COLO668 (cell line): ENCODE measurements around the gene IKZF4.
A peak's percentile ranks its signal among the peaks of the same experiment; 100 is the strongest.
"Not testable (repeated sequence)": the region's sequence is repeated elsewhere in the genome, so short reads cannot be mapped to it uniquely, and the experiment has no call there.

Source experiments
- DNase-seq: peaks from one replicate; lab custom pipeline; 2025; ENCODE audit not compliant: unreplicated experiment; lab: John Stamatoyannopoulos, UW

IKZF4 gene

DNA sequence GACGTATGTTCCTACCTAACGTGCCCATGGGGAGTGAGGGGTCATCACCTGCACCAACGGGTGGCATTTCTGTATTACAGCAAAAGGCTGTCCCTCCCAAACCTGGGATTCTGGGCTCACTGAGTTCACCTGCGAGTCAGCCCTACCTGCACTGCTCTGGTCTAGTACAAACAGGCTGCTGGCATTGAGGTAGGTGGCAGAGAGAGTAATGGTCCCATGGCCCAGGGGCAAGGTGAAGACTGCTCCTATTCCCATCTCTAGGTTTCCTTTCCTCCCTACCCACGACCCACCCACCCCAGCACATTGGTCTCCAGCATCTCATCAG is 23.3 kb upstream of the IKZF4 start:
- no peak for DNase-seq

DNA sequence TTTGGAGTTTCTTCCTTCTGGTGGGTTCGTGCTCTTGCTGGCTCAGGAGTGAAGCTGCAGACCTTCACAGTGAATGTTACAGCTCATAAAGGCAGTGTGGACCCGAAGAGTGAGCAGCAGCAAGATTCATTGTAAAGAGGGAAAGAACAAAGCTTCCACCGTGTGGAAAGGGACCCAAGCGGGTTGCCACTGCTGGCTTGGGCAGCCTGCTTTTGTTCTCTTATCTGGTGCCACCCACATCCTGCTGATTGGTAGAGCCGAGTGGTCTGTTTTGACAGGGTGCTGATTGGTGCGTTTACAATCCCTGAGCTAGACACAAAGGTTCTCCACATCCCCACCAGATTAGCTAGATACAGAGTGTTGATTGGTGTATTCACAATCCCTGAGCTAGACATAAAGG is 21.3 kb upstream of the IKZF4 start:
- not testable (repeated sequence) for DNase-seq

DNA sequence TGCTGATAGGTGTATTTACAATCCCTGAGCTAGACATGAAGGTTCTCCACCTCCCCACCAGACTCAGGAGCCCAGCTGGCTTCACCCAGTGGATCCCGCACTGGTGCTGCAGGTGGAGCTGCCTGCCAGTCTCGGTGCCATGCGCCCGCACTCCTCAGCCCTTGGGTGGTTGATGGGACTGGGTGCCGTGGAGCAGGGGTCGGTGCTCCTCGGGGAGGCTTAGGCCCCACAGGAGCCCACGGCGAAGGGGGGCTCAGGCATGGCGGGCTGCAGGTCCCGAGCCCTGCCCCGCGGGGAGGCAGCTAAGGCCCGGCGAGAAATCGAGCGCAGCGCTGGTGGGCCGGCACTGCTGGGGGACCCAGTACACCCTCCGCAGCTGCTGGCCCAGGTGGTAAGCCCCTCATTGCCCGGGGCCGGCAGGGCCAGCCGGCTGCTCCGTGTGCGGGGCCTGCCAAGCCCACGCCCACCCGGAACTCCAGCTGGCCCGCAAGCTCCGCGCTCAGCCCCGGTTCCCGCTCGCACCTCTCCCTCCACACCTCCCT is 20.8 kb upstream of the IKZF4 start:
- DNase-seq: not testable (repeated sequence)

DNA sequence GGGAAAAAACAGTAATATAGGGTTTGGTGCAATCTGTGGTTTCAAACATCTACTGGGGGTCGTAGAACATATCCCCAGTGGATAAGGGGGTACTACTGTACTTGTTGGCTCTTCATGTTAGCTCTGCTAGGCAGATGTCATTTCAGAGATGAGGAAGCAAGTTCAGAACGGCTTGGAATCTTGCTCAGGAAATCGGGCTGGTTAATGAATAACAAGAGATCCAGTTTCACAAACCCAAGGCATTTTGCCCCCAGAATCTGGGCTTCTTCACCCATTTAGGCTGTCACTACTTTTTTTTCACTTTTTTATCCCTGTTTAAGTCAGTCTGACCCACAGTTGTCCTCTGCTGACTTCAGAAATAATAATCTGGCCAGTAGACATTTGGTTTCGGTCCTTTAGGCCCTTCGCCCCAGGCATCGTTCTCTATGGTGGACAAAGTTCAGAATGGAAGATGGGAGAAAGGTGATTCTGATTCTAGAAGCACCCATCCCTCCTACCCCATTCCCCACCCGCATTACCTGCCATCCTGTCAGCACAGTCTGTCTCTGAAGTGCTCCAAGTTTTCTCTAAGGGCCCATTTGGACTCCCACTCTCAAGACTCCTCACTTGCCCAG is 19.2 kb upstream of the IKZF4 start:
- no peak for DNase-seq

DNA sequence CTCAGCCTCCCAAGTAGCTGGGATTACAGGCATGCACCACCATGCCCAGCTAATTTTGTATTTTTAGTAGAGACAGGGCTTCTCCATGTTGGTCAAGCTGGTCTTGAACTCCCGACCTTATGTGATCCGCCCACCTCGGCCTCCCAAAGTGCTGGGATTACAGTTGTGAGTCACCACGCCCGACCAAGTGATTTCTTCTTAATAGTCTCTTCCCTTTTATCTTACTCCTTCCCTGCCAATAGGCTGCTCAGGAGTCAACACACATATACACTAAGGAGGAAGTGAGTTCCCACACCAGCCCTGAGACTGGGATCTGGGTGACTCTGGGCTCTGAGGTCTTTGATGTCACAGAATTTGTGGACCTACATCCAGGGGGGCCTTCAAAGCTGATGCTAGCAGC is 17.5 kb upstream of the IKZF4 start:
- DNase-seq: not testable (repeated sequence)

DNA sequence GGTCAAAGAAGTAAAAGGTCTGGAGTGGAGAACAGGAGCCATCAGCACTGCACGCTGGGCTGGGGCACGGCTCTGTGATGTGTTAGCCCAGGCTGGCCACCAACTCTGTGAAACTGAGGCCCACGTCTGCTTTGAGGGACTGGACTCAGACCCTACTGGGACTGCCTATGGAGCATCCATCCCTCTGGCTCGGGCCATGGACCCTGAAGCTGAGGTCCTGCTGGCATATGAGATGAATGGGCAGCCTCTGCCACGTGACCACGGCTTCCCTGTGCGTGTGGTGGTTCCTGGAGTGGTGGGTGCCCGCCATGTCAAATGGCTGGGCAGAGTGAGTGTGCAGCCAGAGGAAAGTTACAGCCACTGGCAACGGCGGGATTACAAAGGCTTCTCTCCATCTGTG is 16.6 kb upstream of the IKZF4 start:
- no peak for DNase-seq

DNA sequence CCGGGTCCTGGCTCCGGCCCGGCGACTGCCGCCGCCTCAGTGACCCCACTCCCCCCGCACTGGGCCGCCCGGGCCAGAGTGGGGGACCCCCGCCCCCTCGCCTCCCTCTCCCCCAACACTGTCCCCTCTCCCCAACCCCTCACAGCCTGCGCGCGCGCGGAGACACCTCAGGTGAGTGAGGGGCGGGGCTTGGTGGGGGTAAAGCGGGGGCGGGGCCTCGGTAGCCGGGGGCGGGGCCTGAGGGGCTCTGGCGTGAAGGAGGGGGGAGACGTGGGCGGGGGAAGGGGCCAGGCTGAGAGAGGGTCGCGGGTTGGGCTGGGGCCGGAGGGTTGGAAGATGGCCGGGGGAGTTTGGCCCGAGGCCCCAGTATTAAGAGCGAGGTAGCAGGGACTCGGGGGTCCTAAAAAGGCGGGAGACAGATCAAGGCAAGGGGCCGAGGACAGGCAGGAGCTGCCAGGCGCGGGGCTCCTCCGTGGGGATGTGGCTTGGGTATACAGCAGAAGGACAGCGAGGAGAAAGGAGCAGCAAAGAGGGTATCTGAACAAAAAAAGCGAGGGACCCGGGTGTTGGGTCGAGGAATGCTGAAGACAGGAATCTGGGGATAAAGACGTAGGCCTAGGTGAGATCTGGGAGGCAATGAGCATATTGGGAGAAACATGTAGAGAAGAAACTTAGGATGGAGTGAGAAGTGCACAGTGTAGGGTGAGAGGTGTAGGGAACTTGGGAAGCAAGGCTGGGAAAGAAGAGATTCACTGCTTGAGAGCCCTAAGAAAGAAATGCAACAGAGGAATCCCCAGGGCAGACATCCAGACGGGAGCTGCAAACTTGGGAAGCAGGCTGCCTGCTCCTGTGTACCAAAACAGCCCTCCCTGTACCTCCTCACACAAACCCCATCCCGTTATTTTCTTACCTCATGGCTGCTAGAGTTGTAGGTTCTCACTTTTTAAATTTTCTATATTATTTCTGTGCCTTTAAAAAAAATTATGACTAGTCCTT is 13.0 kb upstream of the IKZF4 start:
- DNase-seq: peak; percentile 63

DNA sequence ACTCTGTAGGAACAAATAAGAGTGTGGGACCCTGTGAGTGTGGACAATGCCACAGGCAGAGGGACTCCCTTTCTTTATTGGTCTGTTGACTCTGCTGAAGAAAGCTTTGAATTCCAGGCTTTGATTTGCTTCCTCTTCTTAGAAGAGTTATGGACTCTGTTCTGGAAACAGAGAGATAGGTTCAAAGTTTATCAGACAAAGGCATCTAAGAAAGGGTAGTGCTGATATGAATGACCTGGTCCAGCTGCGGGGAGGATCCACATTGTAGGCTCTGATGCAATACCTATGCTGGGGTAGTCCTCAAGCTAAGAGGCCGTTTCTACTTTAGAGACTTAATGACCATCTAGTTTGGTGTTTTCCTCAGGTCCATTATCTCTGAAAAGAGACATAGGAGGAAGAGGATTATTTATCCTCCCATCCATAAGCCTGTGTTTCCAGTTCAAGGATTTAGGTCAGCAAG is 10.7 kb upstream of the IKZF4 start:
- DNase-seq: no peak

DNA sequence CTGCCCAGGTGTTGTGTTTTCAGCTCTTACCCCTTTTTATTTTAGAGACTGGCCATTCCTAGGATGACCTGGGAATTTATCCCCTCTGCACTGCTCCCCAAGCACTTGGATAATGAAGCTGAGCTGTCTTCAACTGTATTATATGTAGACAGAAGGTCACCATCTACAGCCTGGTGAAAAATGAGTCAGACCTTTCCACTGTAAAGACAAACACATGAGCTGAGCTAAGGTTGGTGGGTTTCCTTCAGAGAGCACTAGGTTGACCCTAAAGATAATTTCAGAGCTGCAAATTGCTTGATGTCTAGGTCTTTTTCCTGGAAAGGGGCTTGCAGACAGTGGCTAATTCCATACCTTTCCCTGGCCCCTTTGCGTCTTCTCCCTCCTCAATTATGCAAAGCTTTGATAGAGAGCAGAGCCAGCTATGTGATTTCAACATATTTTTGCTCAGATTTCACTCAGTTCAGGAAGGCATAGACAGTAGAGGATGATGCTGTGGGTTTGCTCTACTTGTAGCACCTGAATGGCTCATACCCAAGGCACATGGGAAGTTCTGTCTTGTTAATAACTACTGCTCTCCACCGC is 9.2 kb upstream of the IKZF4 start:
- DNase-seq: no peak

DNA sequence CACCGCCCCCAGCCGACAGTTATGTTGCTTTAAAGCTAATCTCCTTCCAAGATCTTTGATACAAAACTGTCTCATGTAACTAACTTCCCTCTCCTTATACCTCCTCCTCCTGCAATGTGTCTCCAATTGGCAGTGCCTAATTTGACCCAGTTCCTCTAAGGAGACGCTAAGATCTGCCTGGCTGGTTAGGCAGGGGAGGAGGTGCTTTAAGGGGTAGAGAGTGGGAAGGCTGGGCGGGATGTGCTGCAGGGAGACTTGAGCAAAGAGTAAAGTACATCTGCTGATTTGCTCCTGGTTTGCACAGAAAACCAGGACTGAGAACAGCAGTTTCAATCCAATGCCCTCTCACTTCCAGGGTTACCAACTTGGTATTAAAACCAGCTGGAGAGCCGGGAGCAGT is 7.4 kb upstream of the IKZF4 start:
- no peak for DNase-seq

DNA sequence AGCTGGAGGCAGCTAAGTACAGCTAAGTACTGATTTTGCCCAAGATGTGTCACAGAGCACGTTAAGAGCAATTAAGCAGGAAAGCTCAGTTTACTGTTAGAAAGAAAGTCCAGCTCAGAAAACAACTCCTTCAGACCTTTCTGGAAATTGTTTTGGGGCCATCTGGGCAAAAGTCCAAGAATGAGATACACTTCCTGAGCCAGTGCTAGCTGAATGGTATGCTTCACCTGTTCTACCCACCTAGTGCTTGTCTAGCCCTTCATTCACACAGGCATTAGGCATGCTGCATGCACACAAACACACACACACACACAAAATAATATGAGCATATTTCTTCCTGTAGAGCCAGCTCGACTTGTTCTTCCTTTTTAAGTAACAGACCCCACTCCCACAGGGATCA is 6.6 kb upstream of the IKZF4 start:
- no peak for DNase-seq

DNA sequence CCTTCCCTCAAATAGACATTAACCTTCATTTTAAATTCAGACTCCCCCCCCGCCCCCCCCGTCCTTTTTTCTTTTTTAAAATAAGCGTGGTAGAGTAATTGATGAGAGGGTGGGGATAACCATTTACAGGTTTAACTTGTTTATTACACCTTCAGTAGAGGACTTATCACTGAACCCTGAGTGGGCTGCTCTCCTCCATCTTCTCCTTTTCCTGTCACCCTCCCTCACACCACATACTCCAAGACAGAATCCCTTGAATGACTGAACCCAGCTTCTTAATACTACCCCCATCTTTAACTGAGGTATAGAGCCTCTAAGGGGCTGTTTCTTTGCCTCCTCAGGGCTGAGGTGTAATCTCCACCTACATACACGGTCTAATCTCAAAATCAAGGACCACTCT is 3.7 kb upstream of the IKZF4 start:
- no peak for DNase-seq

DNA sequence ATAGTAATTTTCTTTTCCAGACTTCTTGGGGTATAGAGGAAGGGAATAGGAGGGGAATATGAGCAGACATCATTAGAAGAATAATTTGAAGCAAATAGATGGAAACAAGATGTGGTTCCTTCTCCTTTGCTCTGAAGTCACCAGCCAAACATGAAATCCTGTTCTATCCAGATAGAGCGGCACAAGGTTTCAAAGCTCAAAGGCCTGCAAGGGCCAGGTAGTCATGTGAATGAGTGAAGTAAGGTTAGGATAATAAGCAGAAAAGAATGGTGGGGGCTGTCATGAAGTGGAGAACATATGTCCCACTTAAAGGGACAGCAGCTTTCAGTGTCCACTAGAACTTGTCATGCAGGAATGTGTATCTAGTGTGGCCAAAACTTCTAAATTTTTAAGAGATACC is 2.5 kb upstream of the IKZF4 start:
- no peak for DNase-seq

DNA sequence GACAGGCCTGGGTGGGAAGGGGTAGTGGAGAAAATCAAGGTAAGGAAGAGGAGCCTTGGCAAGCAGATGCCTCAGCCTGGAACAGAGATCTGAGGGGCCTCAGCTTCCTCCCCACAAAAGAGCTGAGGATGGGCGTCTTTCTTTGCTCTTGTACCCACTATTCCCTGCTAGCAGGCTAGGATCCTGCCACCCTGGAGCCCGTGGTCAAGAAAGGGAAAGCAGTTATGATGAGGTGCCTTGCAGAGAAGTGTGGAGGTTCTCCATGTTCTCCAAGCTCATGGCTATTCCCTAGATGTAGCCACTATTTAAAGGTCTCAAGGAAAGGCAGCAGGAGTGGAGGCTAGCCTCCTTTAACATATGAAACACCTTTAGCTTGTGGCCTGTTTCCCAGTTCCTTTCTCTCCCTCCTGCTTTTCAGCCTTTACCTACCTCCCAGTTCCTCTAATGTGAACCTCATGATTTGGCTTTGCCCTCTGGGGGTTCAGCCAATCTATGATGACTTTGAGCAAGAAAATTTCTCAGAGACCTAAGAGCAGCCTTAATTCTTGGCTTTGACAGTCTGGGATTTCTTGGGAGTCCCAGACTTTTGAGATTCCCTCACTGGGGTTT is 1.1 kb downstream of the IKZF4 start:
- DNase-seq: no peak

DNA sequence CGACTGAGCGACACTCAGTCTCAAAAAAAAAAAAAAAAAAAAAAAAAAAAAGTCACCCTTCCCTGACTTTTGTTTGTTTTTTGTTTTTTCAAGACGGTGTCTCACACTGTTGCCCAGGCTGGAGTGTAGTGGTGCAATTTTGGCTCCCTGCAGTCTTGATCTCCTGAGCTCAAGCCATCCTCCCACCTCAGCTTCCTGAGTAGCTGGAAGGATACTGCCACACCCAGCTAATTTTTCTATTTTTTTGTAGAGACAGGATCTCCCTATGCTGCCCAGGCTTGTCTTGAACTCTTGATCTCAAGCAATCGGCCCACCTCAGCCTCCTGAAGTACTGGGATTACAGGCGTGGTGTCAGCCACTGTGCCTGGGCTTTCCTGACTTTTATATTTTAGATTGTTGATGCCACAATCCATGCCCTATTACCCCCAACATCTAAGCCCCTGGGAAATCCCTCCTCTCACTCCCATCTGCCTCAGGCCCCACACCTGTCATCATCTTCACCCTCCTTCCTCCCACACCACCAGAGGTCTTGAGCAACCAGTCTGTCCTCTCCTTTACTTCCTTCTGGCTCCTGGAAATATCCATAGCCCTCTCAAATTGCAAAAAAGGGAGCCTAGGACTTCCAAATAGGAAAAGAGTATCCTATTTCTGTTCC is 7.8 kb downstream of the IKZF4 start:
- DNase-seq: no peak

DNA sequence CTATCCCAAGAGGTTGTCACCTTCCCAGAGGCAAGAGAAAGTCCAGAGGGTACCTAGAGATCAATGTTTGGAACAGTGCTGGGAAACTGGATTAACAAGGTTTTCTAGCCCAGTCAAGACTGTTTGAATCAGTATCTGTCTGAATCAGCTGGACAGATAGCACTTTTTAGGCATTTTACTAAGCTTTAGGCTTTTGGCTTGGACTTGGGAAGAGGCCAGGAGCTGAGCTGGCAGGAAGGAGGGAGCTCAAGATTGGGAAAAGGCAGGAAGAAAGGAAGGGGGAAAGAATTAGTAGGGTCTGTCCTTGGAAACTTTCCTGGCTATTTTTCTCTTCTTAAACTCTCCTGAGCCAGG is 8.3 kb downstream of the IKZF4 start:
- no peak for DNase-seq

DNA sequence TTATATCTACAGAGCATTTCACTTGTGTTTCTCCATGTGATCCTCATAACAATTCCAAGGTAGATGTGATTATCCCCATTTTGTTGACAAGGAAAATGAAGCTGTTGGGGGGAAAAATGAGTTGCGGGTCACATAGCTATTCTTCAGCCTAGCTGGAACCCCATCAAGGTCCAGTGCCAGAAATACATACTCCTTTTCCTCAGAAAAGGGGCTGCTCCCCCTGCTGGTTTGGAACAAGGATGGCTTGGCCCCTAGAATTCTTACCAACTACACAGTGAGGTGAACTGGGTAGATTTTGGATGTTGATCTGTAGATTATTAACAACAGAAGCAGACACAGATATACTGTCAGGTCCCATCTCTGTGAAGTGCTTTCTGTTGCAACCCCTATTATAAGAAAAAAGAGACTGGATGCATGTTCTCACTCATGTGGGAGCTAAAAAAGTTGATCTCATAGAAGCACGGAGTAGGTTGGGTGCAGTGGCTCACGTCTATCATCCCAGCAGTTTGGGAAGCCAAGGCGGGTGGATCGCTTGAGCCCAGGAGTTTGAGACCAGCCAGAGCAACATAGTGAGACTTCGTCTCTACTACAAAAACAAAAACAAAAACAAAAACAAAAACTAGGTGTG is 8.9 kb downstream of the IKZF4 start:
- peak; percentile 18 for DNase-seq

DNA sequence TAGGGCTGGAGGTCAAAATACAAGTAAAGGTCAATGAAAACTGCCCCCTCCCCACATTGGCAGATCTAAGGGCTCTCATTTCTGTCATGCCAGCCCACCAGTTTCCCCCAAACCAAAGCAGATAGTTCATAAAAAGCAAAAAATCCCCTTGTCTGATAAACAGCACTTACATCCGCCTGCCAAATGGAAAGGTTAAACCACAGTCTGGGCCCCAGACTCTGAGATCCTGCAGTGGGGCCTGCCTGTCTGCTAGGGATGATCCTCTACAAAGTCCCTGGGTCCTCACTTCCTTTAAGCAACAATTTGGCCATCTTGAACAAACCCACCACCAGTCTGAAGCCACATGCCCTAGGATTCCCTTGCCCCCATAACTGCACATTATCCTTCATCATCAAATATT is 11.1 kb downstream of the IKZF4 start:
- no peak for DNase-seq

DNA sequence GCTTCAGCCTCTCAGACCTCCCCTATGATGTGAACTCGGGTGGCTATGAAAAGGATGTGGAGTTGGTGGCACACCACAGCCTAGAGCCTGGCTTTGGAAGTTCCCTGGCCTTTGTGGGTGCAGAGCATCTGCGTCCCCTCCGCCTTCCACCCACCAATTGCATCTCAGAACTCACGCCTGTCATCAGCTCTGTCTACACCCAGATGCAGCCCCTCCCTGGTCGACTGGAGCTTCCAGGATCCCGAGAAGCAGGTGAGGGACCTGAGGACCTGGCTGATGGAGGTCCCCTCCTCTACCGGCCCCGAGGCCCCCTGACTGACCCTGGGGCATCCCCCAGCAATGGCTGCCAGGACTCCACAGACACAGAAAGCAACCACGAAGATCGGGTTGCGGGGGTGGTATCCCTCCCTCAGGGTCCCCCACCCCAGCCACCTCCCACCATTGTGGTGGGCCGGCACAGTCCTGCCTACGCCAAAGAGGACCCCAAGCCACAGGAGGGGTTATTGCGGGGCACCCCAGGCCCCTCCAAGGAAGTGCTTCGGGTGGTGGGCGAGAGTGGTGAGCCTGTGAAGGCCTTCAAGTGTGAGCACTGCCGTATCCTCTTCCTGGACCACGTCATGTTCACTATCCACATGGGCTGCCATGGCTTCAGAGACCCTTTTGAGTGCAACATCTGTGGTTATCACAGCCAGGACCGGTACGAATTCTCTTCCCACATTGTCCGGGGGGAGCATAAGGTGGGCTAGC is 13.9 kb downstream of the IKZF4 start:
- DNase-seq: no peak

DNA sequence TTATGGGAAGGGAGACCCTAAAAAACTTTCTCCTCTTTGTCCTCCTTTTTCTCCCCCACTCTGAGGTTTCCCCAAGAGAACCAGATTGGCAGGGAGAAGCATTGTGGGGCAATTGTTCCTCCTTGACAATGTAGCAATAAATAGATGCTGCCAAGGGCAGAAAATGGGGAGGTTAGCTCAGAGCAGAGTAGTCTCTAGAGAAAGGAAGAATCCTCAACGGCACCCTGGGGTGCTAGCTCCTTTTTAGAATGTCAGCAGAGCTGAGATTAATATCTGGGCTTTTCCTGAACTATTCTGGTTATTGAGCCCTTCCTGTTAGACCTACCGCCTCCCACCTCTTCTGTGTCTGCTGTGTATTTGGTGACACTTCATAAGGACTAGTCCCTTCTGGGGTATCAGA is 16.3 kb downstream of the IKZF4 start:
- no peak for DNase-seq
